Measurements from ENCODE around the gene IRF5. TPM values are rescaled to one million over a fixed set of nuclear protein-coding genes. Genes with fewer than 3 reads are reported as not detected.

IRF5 gene
- total and polyA plus RNA-seq, 10 of the 15 experiments (the other 5 are each of a cell fraction or from before 2014, with no cell fraction given), result 5.4 to 90.3 (median 61.7) TPM

DNA sequence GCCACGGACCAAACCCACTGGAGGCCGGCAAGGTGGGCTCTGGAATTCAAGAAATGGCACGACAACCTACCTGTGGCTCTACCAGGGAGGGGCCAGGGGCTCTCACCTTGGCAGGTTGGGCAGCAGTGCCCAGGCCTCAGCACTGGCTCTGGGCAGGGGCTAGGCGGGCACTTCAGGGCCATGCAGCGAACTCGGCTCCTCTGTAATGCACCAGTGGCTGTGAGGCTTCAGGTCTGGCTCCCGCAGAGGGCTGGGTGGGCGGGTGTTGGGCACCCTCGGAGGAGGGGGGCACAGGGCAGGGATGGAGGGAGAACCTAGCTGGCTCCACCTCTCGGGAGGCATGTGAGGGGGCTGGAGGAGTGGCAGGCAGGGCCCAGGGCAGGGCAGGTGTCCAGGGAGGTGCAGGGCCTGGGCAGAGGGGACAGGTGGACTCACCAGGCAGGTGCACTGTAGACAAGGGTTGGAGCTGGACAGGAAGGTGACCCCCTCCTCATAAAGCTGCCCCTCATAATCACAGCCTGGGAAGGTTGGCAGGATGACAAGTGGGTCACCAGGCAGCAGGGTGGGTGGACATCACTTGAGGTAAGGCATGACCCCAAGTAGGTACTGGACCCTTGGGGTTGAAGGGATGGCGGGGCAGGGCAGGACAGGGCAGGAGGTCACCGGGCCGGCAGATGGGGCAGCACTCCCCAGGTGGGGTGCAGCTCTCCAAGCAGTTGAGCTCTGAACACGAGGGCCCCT is 33.9 kb upstream of the IRF5 start:
- RAD21 ChIA-PET (ENCODE audit: unreplicated experiment), result interaction anchor here (1.0 to 2.1 kb wide), 4 partner anchors 48 to 190 kb away, joined by 3 to 11 read pairs (median 3); no protein-coding TSS in a partner anchor
- in situ Hi-C loops (cut with MboI), result no loop called here
- POLR2A ChIA-PET, result interaction anchor here (0.6 to 1.1 kb wide), 5 partner anchors 39 to 1015 kb away, joined by 3 to 7 read pairs (median 3); no protein-coding TSS in a partner anchor
- Histone ChIP-seq H3K4me1 (ENCODE audit: control insufficient read depth, insufficient read depth, low read length) (peaks cover 7% of the 10 kb centered on the region), H3K4me2 (ENCODE audit: control insufficient read depth, insufficient read depth) (no peak overlapping the region), H3K9ac (ENCODE audit: control insufficient read depth, insufficient read depth, low read length) (no peak overlapping the region), H3K79me2 (ENCODE audit: control insufficient read depth, insufficient read depth, low read length) (no peaks in the 10 kb centered on the region), H3K27ac (ENCODE audit: control insufficient read depth, insufficient read depth) (no peak overlapping the region), H3K36me3 (ENCODE audit: control insufficient read depth in 2 of 2, insufficient read depth in 2 of 2, low read length in 1 of 2) (no peaks in the 10 kb centered on the region), H3K9me3 (replicated peaks; ENCODE audit: control insufficient read depth, insufficient read depth, low read length) (no peaks in the 10 kb centered on the region; the same call in 2 of the 3 replicates), H3K4me3 (no peak overlapping the region), H2AFZ (ENCODE audit: control insufficient read depth, low read depth, low read length) (no peak overlapping the region), H4K20me1 (ENCODE audit: control insufficient read depth, insufficient read depth) (no peaks in the 10 kb centered on the region), H3K27me3 (replicated peaks in 1 of 2; ENCODE audit: control insufficient read depth in 2 of 2, insufficient read depth in 2 of 2, low read length in 1 of 2) (no peaks in the 10 kb centered on the region)
- 54% methylated on average over 13 of the region's 14 CpGs for WGBS (ENCODE audit: insufficient coverage, insufficient replicate concordance, low lambda C conversion rate, missing lambda C conversion rate)
- CTCF ChIA-PET, result interaction anchor here (0.7 to 6.2 kb wide), 16 partner anchors 11 to 308 kb away, joined by 3 to 44 read pairs (median 6); partner anchors contain the start of gene TNPO3
- FAIRE-seq (no peak), ATAC-seq (no peak), DNase-seq (ENCODE audit: low read depth, low spot score) (no peak)
- BruUV-seq (replicated peaks), result no TSS peak
- SMC1A ChIA-PET (ENCODE audit: uncharacterized antibody, unreplicated experiment), result interaction anchor here (0.8 to 2.1 kb wide), 4 partner anchors 43 to 187 kb away, joined by 3 to 20 read pairs (median 4); partner anchors contain the start of gene TNPO3
- intact Hi-C loops (cut with micrococcal nuclease; ENCODE audit: unreplicated experiment), result loop anchor here (1.0 to 2.0 kb wide), 3 partner anchors 37 to 307 kb away; no protein-coding TSS in a partner anchor
- no peak for TF ChIP-seq HDAC6 (IDR thresholded peaks at IDR 0.05; ENCODE audit: unreplicated experiment)
- TF ChIP-seq, protein P1, sequence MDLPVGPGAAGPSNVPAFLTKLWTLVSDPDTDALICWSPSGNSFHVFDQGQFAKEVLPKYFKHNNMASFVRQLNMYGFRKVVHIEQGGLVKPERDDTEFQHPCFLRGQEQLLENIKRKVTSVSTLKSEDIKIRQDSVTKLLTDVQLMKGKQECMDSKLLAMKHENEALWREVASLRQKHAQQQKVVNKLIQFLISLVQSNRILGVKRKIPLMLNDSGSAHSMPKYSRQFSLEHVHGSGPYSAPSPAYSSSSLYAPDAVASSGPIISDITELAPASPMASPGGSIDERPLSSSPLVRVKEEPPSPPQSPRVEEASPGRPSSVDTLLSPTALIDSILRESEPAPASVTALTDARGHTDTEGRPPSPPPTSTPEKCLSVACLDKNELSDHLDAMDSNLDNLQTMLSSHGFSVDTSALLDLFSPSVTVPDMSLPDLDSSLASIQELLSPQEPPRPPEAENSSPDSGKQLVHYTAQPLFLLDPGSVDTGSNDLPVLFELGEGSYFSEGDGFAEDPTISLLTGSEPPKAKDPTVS (IDR thresholded peaks at IDR 0.05; ENCODE audit: low read depth, low read length), result no peak
- TF ChIP-seq, protein P2, sequence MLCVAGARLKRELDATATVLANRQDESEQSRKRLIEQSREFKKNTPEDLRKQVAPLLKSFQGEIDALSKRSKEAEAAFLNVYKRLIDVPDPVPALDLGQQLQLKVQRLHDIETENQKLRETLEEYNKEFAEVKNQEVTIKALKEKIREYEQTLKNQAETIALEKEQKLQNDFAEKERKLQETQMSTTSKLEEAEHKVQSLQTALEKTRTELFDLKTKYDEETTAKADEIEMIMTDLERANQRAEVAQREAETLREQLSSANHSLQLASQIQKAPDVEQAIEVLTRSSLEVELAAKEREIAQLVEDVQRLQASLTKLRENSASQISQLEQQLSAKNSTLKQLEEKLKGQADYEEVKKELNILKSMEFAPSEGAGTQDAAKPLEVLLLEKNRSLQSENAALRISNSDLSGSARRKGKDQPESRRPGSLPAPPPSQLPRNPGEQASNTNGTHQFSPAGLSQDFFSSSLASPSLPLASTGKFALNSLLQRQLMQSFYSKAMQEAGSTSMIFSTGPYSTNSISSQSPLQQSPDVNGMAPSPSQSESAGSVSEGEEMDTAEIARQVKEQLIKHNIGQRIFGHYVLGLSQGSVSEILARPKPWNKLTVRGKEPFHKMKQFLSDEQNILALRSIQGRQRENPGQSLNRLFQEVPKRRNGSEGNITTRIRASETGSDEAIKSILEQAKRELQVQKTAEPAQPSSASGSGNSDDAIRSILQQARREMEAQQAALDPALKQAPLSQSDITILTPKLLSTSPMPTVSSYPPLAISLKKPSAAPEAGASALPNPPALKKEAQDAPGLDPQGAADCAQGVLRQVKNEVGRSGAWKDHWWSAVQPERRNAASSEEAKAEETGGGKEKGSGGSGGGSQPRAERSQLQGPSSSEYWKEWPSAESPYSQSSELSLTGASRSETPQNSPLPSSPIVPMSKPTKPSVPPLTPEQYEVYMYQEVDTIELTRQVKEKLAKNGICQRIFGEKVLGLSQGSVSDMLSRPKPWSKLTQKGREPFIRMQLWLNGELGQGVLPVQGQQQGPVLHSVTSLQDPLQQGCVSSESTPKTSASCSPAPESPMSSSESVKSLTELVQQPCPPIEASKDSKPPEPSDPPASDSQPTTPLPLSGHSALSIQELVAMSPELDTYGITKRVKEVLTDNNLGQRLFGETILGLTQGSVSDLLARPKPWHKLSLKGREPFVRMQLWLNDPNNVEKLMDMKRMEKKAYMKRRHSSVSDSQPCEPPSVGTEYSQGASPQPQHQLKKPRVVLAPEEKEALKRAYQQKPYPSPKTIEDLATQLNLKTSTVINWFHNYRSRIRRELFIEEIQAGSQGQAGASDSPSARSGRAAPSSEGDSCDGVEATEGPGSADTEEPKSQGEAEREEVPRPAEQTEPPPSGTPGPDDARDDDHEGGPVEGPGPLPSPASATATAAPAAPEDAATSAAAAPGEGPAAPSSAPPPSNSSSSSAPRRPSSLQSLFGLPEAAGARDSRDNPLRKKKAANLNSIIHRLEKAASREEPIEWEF (IDR thresholded peaks at IDR 0.05; ENCODE audit: insufficient replicate concordance, low read depth, low read length), result no peak
- TF ChIP-seq, protein P3, sequence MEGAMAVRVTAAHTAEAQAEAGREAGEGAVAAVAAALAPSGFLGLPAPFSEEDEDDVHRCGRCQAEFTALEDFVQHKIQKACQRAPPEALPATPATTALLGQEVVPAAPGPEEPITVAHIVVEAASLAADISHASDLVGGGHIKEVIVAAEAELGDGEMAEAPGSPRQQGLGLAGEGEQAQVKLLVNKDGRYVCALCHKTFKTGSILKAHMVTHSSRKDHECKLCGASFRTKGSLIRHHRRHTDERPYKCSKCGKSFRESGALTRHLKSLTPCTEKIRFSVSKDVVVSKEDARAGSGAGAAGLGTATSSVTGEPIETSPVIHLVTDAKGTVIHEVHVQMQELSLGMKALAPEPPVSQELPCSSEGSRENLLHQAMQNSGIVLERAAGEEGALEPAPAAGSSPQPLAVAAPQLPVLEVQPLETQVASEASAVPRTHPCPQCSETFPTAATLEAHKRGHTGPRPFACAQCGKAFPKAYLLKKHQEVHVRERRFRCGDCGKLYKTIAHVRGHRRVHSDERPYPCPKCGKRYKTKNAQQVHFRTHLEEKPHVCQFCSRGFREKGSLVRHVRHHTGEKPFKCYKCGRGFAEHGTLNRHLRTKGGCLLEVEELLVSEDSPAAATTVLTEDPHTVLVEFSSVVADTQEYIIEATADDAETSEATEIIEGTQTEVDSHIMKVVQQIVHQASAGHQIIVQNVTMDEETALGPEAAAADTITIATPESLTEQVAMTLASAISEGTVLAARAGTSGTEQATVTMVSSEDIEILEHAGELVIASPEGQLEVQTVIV (IDR thresholded peaks at IDR 0.05; ENCODE audit: borderline replicate concordance, partially characterized antibody), result no peak
- TF ChIP-seq ZSCAN29 (IDR thresholded peaks at IDR 0.05), result no peak
- TF ChIP-seq, protein P4, sequence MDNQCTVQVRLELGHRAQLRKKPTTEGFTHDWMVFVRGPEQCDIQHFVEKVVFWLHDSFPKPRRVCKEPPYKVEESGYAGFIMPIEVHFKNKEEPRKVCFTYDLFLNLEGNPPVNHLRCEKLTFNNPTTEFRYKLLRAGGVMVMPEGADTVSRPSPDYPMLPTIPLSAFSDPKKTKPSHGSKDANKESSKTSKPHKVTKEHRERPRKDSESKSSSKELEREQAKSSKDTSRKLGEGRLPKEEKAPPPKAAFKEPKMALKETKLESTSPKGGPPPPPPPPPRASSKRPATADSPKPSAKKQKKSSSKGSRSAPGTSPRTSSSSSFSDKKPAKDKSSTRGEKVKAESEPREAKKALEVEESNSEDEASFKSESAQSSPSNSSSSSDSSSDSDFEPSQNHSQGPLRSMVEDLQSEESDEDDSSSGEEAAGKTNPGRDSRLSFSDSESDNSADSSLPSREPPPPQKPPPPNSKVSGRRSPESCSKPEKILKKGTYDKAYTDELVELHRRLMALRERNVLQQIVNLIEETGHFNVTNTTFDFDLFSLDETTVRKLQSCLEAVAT (IDR thresholded peaks at IDR 0.05), result no peak
- no peak for TF ChIP-seq JUNB (IDR thresholded peaks at IDR 0.05)
- no peak for TF ChIP-seq MEF2A (IDR thresholded peaks at IDR 0.05; ENCODE audit: insufficient read depth, low read depth, low read length)
- TF ChIP-seq HCFC1 (IDR thresholded peaks at IDR 0.05; ENCODE audit: low read length), result no peak
- TF ChIP-seq FOXK2 (IDR thresholded peaks at IDR 0.05), result no peak
